Thyroid gland (tissue), 4 donors: ENCODE data around the gene EXOC3L1.

ENCODE experiments used
- POLR2A ChIP-seq, 2 donors: fragments of 450-650 bp; IDR thresholded peaks; one replicate each; pipeline ENCODE4 v1.6.1; 2017; ENCODE audit warnings: antibody characterized with exemption in 2 of 2, mild to moderate bottlenecking in 2 of 2, moderate library complexity in 1 of 2
- TF ChIP-seq, protein P1 (sequence below), 6 experiments: fragments of 200-600 bp in 3 of 6; fragments of 450-650 bp in 3 of 6; sonication (generic) in 3 of 6; IDR thresholded peaks; one replicate each; pipeline ENCODE4 v1.5.1; 2016 to 2019; ENCODE audit warnings: antibody characterized with exemption in 6 of 6, mild to moderate bottlenecking in 2 of 6, inconsistent platforms in 1 of 6, moderate library complexity in 1 of 6

DNA sequence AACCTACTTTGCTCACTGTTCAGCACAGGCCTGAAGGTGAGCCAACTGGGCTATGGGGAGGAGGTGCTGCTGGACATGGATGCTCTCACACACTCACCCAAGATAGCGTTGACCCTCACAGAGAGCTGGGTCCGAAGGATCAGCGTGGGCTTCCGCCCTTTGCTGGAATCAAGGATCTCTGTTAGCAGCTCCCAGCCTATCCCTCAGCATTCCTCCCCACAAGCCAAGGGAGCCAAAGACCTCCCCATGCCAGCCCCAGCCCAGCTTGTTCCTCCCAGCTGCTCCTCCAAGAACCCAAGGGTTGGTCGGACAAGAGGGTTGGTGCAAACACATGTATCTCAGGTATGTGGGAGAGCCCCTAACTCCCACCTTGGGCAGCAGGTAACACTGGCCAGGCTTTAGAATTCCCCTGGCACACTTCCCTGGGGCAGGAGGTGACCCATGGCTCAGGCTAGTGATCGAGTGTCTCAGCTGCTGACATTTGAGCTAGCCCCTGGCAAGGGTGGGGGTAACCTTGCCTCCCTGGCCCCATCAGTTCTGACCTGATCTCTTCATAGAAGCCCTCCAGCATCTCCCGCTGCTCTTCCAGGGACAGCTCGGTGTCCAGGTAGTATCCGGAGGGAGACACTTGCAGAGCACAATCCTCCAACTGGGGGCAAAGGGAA is 49.0 kb upstream of the EXOC3L1 start:
- TF ChIP-seq, protein P1, sequence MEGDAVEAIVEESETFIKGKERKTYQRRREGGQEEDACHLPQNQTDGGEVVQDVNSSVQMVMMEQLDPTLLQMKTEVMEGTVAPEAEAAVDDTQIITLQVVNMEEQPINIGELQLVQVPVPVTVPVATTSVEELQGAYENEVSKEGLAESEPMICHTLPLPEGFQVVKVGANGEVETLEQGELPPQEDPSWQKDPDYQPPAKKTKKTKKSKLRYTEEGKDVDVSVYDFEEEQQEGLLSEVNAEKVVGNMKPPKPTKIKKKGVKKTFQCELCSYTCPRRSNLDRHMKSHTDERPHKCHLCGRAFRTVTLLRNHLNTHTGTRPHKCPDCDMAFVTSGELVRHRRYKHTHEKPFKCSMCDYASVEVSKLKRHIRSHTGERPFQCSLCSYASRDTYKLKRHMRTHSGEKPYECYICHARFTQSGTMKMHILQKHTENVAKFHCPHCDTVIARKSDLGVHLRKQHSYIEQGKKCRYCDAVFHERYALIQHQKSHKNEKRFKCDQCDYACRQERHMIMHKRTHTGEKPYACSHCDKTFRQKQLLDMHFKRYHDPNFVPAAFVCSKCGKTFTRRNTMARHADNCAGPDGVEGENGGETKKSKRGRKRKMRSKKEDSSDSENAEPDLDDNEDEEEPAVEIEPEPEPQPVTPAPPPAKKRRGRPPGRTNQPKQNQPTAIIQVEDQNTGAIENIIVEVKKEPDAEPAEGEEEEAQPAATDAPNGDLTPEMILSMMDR (IDR thresholded peaks at IDR 0.05): no peak
- TF ChIP-seq POLR2A (IDR thresholded peaks at IDR 0.05): no peak
